PFSK-1 (cell line): ENCODE results near the gene BRF1.

Source experiments
- POLR2AphosphoS5 ChIP-seq: IDR thresholded peaks from 2 replicates; pipeline ENCODE4 v1.6.1; 2012; ENCODE audit warnings: low read depth, mild to moderate bottlenecking, control low read depth, low read length, moderate library complexity
- REST ChIP-seq, 2 experiments: IDR thresholded peaks; 2 replicates each; pipeline versions ENCODE4 v1.6.1 to v1.8.0; 2011 to 2012; ENCODE audit warnings: low read depth in 2 of 2, low read length in 2 of 2, control low read depth in 1 of 2, inconsistent platforms in 1 of 2, mild to moderate bottlenecking in 1 of 2, moderate library complexity in 1 of 2; ENCODE audit not compliant: insufficient read depth in 1 of 2
- SIN3A ChIP-seq: IDR thresholded peaks from 2 replicates; pipeline ENCODE4 v1.6.1; 2012; ENCODE audit warnings: mild to moderate bottlenecking, low read length, moderate library complexity, borderline replicate concordance; ENCODE audit not compliant: insufficient read depth
- TAF1 ChIP-seq: IDR thresholded peaks from 2 replicates; pipeline ENCODE4 v1.6.1; 2012; ENCODE audit warnings: low read length, control low read depth, borderline replicate concordance; ENCODE audit not compliant: insufficient read depth

GRCh38 chr14:105329411-105330150 is 28.8 kb upstream of the BRF1 start:
- TF ChIP-seq SIN3A (no peak), POLR2AphosphoS5 (no peak), REST (IDR thresholded peaks at IDR 0.05; ENCODE audit: insufficient read depth in 1 of 2, low read depth in 2 of 2, low read length in 2 of 2) (no peak), TAF1 (no peak)
